ENCODE measurements around the gene GAL3ST2. TPM values are rescaled to one million over a fixed set of nuclear protein-coding genes. Genes with fewer than 3 reads are reported as not detected.

The GAL3ST2 gene
- total RNA-seq, 1 experiment from 2014 or later: 6.8 TPM

DNA sequence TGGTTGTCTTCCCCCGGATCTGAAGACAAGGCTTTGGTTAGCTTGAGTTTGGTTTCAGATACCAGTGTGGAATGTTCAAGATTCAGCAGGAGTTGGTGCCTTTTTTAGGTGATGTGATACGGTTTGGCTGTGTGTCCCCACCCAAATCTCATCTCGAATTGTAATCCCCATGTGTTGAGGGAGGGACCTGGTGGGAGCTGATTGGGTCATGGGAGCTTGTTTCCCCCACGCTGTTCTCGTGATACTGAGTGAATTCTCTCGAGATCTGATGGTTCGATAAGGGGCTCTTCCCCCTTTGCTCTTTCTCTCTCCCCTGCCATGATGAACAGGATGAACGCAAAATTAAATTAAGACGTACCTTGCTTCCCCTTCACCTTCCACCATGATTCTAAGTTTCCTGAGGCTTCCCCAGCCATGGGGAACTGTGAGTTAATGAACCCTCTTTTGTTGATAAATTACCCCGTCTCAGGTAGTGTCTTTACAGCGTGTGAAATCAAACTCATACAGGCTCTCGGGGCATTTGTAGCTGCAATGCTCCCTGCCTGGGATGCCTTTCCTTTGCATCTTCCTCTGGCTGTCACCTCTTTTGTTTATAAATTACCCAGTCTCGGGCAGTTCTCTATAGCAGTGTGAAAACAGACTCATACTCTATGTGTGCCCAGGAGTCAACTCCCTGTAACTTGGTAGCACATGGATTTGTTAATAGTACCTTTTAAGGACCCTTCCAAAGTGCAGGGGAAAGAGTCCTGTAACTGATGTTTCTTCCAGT lies 60.8 kb downstream of the GAL3ST2 start:
- H3K4me3 Mint-ChIP-seq (ENCODE audit: unreplicated experiment): no peak overlapping the region
- Histone ChIP-seq H3K4me3 (ENCODE audit: low read depth, low read length) (no peak overlapping the region), H3K9me3 (no peaks in the 10 kb centered on the region; the same call in 1 of the 2 replicates), H3K4me1 (no peaks in the 10 kb centered on the region), H3K36me3 (ENCODE audit: control insufficient read depth, insufficient read depth, low read length) (no peaks in the 10 kb centered on the region), H3K27me3 (replicated peaks; ENCODE audit: control insufficient read depth, insufficient read depth, low read length) (no peaks in the 10 kb centered on the region)
- no peaks in the 10 kb centered on the region for H3K9me3 Mint-ChIP-seq (ENCODE audit: unreplicated experiment)
- no peaks in the 10 kb centered on the region for H3K4me1 Mint-ChIP-seq (ENCODE audit: low read depth, unreplicated experiment)
- ChIA-PET POLR2A (no interaction called here), CTCF (interaction anchor here (0.6 kb wide), 1 partner anchor 13 kb away, joined by 3 read pairs; no protein-coding TSS in a partner anchor)
- no TSS peak for BruUV-seq (replicated peaks)
- no peak overlapping the region for H3K27ac Mint-ChIP-seq (ENCODE audit: unreplicated experiment)
- no peaks in the 10 kb centered on the region for H3K36me3 Mint-ChIP-seq (ENCODE audit: insufficient read depth, unreplicated experiment)
- TF ChIP-seq, protein P1, sequence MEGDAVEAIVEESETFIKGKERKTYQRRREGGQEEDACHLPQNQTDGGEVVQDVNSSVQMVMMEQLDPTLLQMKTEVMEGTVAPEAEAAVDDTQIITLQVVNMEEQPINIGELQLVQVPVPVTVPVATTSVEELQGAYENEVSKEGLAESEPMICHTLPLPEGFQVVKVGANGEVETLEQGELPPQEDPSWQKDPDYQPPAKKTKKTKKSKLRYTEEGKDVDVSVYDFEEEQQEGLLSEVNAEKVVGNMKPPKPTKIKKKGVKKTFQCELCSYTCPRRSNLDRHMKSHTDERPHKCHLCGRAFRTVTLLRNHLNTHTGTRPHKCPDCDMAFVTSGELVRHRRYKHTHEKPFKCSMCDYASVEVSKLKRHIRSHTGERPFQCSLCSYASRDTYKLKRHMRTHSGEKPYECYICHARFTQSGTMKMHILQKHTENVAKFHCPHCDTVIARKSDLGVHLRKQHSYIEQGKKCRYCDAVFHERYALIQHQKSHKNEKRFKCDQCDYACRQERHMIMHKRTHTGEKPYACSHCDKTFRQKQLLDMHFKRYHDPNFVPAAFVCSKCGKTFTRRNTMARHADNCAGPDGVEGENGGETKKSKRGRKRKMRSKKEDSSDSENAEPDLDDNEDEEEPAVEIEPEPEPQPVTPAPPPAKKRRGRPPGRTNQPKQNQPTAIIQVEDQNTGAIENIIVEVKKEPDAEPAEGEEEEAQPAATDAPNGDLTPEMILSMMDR (IDR thresholded peaks at IDR 0.05; ENCODE audit: insufficient read depth in 1 of 2, low read depth in 1 of 2, low read length in 1 of 2, severe bottlenecking in 1 of 2, unreplicated experiment in 1 of 2): no peak
- intact Hi-C loops (cut with micrococcal nuclease; ENCODE audit: unreplicated experiment): no loop called here
- no peaks in the 10 kb centered on the region for H3K27me3 Mint-ChIP-seq (ENCODE audit: insufficient read depth, unreplicated experiment)
- no peak for DNase-seq

DNA sequence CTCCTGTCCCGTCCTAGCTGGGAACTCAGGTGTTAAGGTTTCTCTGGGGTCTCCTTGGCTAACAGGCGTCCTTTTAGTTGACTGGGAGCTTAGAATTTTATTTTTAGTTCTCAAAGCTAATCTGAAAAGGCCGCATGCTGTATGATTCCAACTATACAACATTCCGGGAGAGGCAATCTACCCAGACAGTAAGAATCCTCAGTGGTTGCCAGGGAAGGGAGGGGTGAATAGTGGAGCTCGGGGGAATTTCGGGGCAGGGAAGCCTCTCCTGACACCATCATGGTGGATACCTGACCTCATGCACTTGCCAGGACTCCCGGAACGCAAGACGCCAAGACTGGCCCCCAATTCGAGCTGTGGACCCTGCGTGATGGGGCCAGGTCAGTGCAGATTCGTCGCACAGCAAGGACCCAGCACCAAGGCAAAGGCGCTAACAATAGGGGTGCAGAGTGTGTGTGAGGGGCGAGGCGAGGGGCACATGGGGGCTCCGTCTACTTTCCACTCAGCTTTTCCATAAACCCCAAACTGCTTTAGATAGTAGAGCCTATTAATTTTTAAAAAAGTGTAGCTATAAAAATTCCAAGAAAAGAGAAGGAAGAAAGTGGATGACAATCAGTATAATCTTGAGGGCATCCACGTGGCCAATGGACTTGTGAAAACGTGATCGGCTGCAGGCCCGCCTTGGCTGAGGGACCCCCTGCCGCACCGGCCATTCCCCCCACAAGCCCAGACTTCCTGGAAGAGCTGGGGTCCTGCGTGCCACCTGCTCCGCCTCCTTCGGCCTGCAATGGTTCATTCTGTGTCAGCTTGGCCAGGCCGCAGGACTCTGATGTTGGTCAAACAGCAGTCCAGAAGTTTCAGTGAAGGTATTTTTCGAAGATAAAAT lies 64.8 kb downstream of the GAL3ST2 start:
- Mint-ChIP-seq H3K4me3 (ENCODE audit: unreplicated experiment) (no peak overlapping the region), H3K4me1 (ENCODE audit: low read depth, unreplicated experiment) (no peaks in the 10 kb centered on the region), H3K9me3 (ENCODE audit: unreplicated experiment) (no peaks in the 10 kb centered on the region), H3K27me3 (ENCODE audit: insufficient read depth, unreplicated experiment) (no peaks in the 10 kb centered on the region), H3K27ac (ENCODE audit: unreplicated experiment) (no peak overlapping the region), H3K36me3 (ENCODE audit: insufficient read depth, unreplicated experiment) (no peaks in the 10 kb centered on the region)
- intact Hi-C loops (cut with micrococcal nuclease; ENCODE audit: unreplicated experiment): no loop called here
- H3K27me3 ChIP-seq (replicated peaks; ENCODE audit: control insufficient read depth, insufficient read depth, low read length): no peaks in the 10 kb centered on the region
- no peaks in the 10 kb centered on the region; the same call in 1 of the 2 replicates for H3K9me3 ChIP-seq
- POLR2A ChIA-PET: no interaction called here
- no peaks in the 10 kb centered on the region for H3K36me3 ChIP-seq (ENCODE audit: control insufficient read depth, insufficient read depth, low read length)
- CTCF ChIA-PET: interaction anchor here (1.4 kb wide), 1 partner anchor 9 kb away, joined by 3 read pairs; no protein-coding TSS in a partner anchor
- no TSS peak for BruUV-seq (replicated peaks)
- no peak overlapping the region for H3K4me3 ChIP-seq (ENCODE audit: low read depth, low read length)
- peaks cover 5% of the 10 kb centered on the region; the same call in 1 of the 2 replicates for H3K4me1 ChIP-seq
- no peak for DNase-seq
- TF ChIP-seq, protein P1 (IDR thresholded peaks at IDR 0.05; ENCODE audit: insufficient read depth in 1 of 2, low read depth in 1 of 2, low read length in 1 of 2, severe bottlenecking in 1 of 2, unreplicated experiment in 1 of 2): no peak

DNA sequence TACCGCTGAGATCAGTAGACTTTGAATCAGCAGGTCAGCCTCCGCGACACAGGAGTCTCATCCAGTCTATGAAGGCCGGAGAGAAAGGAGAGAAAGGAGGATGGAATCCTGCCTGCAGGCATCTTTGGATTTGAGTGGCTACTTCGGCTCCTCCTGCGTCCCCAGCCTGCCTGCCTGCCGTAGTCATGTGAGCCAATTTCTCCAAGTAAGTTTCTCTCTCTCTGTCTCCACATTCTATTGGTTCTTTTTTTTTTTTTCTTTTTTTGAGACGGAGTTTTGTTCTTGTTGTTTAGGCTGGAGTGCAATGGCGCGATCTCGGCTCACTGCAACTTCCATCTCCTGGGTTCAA lies 65.4 kb downstream of the GAL3ST2 start:
- no peaks in the 10 kb centered on the region for H3K27me3 ChIP-seq (replicated peaks; ENCODE audit: control insufficient read depth, insufficient read depth, low read length)
- no peaks in the 10 kb centered on the region for H3K36me3 Mint-ChIP-seq (ENCODE audit: insufficient read depth, unreplicated experiment)
- H3K4me1 ChIP-seq: peaks cover 5% of the 10 kb centered on the region; the same call in 1 of the 2 replicates
- CTCF ChIA-PET: no interaction called here
- H3K4me3 Mint-ChIP-seq (ENCODE audit: unreplicated experiment): no peak overlapping the region
- no peak overlapping the region for H3K4me3 ChIP-seq (ENCODE audit: low read depth, low read length)
- H3K27ac Mint-ChIP-seq (ENCODE audit: unreplicated experiment): no peak overlapping the region
- H3K27me3 Mint-ChIP-seq (ENCODE audit: insufficient read depth, unreplicated experiment): no peaks in the 10 kb centered on the region
- BruUV-seq (replicated peaks): no TSS peak
- no peaks in the 10 kb centered on the region for H3K9me3 ChIP-seq
- H3K36me3 ChIP-seq (ENCODE audit: control insufficient read depth, insufficient read depth, low read length): no peaks in the 10 kb centered on the region
- intact Hi-C loops (cut with micrococcal nuclease; ENCODE audit: unreplicated experiment): no loop called here
- no peaks in the 10 kb centered on the region for H3K4me1 Mint-ChIP-seq (ENCODE audit: low read depth, unreplicated experiment)
- no peak for DNase-seq
- TF ChIP-seq, protein P1 (IDR thresholded peaks at IDR 0.05; ENCODE audit: insufficient read depth in 1 of 2, low read depth in 1 of 2, low read length in 1 of 2, severe bottlenecking in 1 of 2, unreplicated experiment in 1 of 2): no peak
- H3K9me3 Mint-ChIP-seq (ENCODE audit: unreplicated experiment): no peaks in the 10 kb centered on the region
- POLR2A ChIA-PET: no interaction called here

Data from Caco-2 (cell line).